Keratinocyte (primary cell): ENCODE data around the gene PDIA3.

Experiments used
- EZH2 ChIP-seq: IDR thresholded peaks from one replicate; pipeline ENCODE4 v1.6.1; 2012; ENCODE audit warnings: inconsistent platforms, mild to moderate bottlenecking, low read length, moderate library complexity
- TF ChIP-seq, protein P1 (sequence below), 3 experiments: IDR thresholded peaks in 1 of 3; conservative IDR thresholded peaks in 1 of 3; optimal IDR thresholded peaks in 1 of 3; 2 replicates in 2 of 3; 3 replicates in 1 of 3; pipeline versions ENCODE3 to v1.5.1; 2011; ENCODE audit warnings: low read length in 3 of 3, mild to moderate bottlenecking in 3 of 3, moderate library complexity in 2 of 3, control low read depth in 1 of 3, inconsistent platforms in 1 of 3; ENCODE audit not compliant: insufficient read depth in 2 of 3; ENCODE audit errors: extremely low read depth in 1 of 3

DNA sequence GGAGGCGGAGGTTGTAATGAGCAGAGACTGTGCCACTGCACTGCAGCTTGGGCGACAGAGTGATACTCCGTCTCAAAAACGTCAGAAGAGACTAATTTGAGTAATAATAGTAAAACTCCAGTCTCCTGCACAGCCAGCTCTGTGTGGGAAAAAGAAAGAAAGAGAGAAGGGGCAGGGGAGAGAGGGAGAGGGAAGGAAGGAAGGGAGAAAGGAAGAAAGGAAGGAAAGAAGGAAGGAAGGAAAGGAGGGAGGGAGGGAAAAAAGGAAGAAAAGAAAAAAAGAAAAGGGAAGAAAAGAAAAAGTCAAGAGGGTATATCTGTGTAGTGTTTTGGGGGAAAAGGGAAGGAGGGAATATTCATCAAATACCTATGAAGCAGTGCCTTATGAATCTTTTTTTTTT, 23.1 kb upstream of the PDIA3 start:
- TF ChIP-seq EZH2: no peak
- TF ChIP-seq, protein P1, sequence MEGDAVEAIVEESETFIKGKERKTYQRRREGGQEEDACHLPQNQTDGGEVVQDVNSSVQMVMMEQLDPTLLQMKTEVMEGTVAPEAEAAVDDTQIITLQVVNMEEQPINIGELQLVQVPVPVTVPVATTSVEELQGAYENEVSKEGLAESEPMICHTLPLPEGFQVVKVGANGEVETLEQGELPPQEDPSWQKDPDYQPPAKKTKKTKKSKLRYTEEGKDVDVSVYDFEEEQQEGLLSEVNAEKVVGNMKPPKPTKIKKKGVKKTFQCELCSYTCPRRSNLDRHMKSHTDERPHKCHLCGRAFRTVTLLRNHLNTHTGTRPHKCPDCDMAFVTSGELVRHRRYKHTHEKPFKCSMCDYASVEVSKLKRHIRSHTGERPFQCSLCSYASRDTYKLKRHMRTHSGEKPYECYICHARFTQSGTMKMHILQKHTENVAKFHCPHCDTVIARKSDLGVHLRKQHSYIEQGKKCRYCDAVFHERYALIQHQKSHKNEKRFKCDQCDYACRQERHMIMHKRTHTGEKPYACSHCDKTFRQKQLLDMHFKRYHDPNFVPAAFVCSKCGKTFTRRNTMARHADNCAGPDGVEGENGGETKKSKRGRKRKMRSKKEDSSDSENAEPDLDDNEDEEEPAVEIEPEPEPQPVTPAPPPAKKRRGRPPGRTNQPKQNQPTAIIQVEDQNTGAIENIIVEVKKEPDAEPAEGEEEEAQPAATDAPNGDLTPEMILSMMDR (optimal IDR thresholded peaks at IDR 0.05 in 1 of 3, IDR thresholded peaks at IDR 0.05 in 1 of 3, conservative IDR thresholded peaks at IDR 0.05 in 1 of 3; ENCODE audit: extremely low read depth in 1 of 3, insufficient read depth in 2 of 3, low read length in 3 of 3): no peak
